Ishikawa (cell line): ENCODE results near the gene GRID2.

Experiments used
- CEBPB ChIP-seq: IDR thresholded peaks from 2 replicates; pipeline ENCODE4 v1.6.1; 2012
- TCF12 ChIP-seq: IDR thresholded peaks from 2 replicates; pipeline ENCODE4 v1.6.1; 2012; ENCODE audit warnings: low read depth
- TF ChIP-seq, protein P1 (sequence below): IDR thresholded peaks from 2 replicates; pipeline ENCODE4 v1.6.1; 2012

DNA sequence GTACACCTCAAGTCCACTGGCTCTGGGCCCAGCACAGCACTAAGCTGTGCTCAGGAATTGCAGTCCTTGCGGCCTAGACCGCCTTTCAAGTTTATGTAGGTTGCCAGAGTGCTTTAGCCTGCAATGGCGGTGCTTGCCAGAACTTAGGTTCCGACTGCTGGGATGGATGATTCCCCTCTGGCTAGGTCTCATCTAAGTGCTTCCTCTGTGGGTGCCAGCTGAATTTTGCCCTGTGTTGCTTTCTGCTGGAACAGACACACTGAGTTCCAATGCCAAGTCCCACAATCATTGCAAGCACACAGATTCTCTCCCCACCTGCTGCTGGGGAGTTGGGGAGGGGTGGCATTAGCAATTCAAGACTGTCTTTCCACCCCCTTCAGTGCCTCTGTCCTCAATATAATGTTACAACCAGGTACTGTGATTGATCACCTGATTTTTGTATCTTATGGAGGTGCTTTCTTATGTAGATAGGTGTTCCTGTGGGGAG, 129.5 kb downstream of the GRID2 start:
- TF ChIP-seq, protein P1, sequence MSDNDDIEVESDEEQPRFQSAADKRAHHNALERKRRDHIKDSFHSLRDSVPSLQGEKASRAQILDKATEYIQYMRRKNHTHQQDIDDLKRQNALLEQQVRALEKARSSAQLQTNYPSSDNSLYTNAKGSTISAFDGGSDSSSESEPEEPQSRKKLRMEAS: no peak
- no peak for TF ChIP-seq CEBPB
- no peak for TF ChIP-seq TCF12
